Femur (tissue), 1 donor: ENCODE measurements around the gene DYNLT5.
"Not testable (repeated sequence)": the region's sequence is repeated elsewhere in the genome, so short reads cannot be mapped to it uniquely, and the experiment has no call there.

Experiments
- DNase-seq: peaks from one replicate; pipeline ENCODE4 v3.0.0-alpha.2; 2017

Gene DYNLT5

GRCh38 chr1:66751160-66751559 lies 1.1 kb upstream of the DYNLT5 start:
- no peak for DNase-seq

GRCh38 chr1:66752671-66753371 lies 562 bp downstream of the DYNLT5 start:
- no peak for DNase-seq

GRCh38 chr1:66757722-66758240 lies 5.5 kb downstream of the DYNLT5 start:
- DNase-seq, result no peak

GRCh38 chr1:66758241-66758755 lies 6.0 kb downstream of the DYNLT5 start:
- DNase-seq, result no peak

DNA sequence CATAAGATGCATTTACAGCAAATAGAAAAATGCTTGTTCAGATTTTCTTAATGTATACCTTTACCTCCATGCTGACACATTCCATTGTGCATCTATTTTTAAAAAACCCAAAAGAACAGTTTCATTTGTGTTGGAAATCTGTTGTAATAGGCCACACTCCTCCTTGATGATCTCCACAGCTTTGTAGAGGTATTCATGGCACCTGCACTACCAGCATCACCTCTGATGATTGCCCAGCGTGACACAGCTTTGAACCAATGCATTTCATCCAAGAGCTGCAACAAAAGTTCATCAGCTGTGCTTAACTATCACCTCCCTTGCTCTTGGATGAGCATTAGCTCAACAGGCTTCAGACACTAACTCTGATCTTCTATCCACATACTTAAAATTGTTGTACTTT lies 8.2 kb downstream of the DYNLT5 start:
- DNase-seq, result no peak

GRCh38 chr1:66761221-66761620 lies 9.0 kb downstream of the DYNLT5 start:
- no peak for DNase-seq

- DNase-seq, result peak; percentile 36
Observed at GRCh38 chr1:66764994-66765578, 12.8 kb downstream of the DYNLT5 start.

- no peak for DNase-seq
Observed at GRCh38 chr1:66767626-66768025, 15.4 kb downstream of the DYNLT5 start.

DNA sequence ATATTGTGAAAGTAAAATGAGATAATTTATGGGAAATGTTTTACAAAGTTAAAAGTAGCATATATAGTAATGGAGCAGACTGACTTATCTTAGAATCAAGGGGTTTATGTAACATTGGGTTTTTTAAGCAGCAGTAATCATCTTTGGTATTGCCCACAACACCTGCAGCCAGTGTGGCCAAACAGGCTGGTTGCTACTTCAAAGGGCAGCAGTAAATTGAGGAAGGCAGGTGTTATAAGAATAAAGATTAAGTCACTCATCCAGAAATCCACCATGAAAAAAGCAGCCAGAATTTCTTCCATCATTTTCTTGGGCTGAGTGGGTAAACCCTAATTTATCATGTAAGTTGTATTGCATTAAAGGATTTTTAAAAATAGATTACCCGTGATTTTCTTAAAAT lies 16.7 kb downstream of the DYNLT5 start:
- DNase-seq, result no peak

- no peak for DNase-seq
Observed at GRCh38 chr1:66769512-66770229, 17.4 kb downstream of the DYNLT5 start.

DNA sequence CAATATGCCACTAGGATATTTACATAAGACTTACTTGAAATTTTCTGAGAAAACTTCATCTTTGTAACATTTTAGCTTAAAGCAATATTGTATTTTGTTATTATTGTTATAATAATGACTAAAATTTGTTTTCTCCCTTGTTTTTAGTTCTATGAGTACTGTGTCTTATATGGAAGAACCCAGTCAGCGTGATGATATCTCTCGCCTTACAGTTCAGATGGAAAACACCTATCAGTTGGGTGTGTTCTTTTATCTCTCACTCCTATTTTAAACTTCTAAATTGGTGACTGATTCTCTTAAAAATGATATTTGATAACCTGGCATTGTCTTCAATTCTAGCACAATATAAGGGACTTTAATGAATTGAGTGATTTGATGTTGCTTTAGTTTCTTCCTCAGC lies 18.0 kb downstream of the DYNLT5 start:
- no peak for DNase-seq

- no peak for DNase-seq
Observed at GRCh38 chr1:66770694-66771093, 18.4 kb downstream of the DYNLT5 start.

- no peak for DNase-seq
Observed at GRCh38 chr1:66773227-66773626, 21.0 kb downstream of the DYNLT5 start.

GRCh38 chr1:66774438-66774837 lies 22.2 kb downstream of the DYNLT5 start:
- DNase-seq, result no peak

GRCh38 chr1:66775646-66776045 lies 23.4 kb downstream of the DYNLT5 start:
- DNase-seq, result no peak

DNA sequence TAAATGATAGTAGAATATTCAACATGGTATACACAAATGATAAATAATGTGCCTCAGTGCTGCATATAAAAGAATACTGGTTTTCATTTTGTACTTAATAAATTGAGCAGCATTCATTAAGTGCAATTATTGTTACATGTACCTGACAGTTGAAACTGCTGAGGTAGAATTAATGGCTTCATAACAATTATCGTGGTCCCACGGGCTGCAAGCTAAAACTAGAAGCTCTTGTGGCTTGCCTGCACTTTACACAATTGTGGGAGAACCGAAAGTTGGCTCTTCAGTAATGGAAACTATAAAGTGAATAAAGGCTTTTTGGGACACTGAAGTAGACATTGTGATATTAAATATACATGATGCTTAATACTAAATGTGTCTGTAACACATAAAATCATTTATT lies 25.6 kb downstream of the DYNLT5 start:
- DNase-seq, result no peak

DNA sequence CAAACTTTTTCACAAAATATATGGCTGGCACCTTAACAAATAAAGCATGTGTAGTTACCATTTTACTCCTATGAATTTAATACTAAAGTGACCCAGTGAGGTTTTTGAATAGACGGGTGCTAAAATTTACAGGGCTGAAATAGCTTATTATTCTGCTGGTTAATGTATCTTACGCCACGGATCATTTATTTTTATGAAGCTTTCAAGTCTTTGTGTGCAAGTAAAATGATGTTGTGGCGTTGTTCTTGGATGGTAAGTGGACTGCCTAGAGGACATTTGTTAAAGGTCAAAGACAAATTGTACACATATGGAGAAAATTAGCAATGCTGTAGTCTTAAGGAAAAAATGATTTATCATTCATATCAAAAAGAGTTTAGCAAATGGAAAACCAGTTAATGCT lies 26.0 kb downstream of the DYNLT5 start:
- no peak for DNase-seq

GRCh38 chr1:66778969-66779368 lies 26.7 kb downstream of the DYNLT5 start:
- no peak for DNase-seq

DNA sequence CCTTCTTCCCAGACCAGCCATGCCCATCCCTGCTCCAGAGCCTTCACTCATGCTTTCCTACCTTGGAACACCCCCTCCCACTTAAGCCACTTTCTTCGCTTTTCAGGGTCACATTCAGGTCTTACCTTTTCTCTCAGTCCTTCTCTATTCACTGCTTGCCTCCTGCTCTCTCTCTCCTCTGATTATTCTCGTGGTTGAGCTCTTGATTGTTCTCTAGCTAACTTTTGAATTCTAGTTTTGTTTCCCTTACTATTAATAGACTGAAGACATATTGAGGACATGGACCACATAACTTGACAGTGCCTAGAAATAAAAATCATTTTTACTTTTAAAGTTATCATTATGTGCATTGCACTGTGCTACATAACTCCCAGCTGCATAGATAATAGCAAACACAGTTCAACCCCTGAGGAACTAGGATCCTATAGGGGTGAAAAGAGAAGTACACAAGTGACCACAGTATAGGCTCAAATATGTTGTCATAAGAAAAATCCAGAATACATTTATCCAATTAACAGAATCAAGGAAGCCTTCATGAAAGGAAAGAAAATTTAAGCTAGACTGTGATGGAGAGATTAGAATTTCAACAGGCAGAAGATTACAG lies 27.3 kb downstream of the DYNLT5 start:
- DNase-seq, result no peak

GRCh38 chr1:66785800-66786199 lies 33.5 kb downstream of the DYNLT5 start:
- not testable (repeated sequence) for DNase-seq

DNA sequence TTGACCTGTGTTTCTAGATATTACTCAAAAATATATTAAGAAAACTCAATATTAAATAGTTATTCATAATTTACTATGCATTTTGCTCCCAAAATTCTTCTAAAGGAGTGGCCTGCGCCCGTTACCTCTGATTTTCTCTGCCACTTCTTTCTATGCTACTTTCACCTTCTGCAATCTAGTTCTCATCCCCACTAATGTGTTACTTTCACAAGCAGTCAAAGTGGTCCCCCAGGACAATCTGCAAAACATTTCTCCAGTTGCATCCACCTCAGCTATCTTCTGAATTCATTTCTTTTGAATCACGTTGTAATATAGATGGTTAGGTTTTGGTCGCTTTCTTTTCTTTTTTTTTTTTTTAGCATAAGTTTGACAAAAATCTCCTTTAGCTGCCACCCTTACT lies 35.4 kb downstream of the DYNLT5 start:
- DNase-seq, result no peak

GRCh38 chr1:66788231-66788939 lies 36.1 kb downstream of the DYNLT5 start:
- DNase-seq, result no peak
